DMS114 treated with DMSO at 0.1 percent for 48 hours (cell line): ENCODE data around the gene PSMA3.
A peak's percentile ranks its signal among the peaks of the same experiment; 100 is the strongest.
"Not testable (repeated sequence)": the region's sequence is repeated elsewhere in the genome, so short reads cannot be mapped to it uniquely, and the experiment has no call there.

Experiments
- DNase-seq: peaks from one replicate; lab custom pipeline; 2025; ENCODE audit not compliant: unreplicated experiment; lab: John Stamatoyannopoulos, UW

The PSMA3 gene

GRCh38 chr14:58244556-58245387, at the start of gene PSMA3:
TSS of gene PSMA3 (plus strand) at chr14:58244843. CDS start at chr14:58244921, 78 bp downstream.
- peak; percentile 97 for DNase-seq

- DNase-seq = no peak
Measured at GRCh38 chr14:58196198-58196597, 48.4 kb upstream of the PSMA3 start.

GRCh38 chr14:58198086-58198485, 46.6 kb upstream of the PSMA3 start:
- no peak for DNase-seq

GRCh38 chr14:58199726-58200479, 44.7 kb upstream of the PSMA3 start, which contains the start of gene ACTR10:
TSS of gene ACTR10 (plus strand) at chr14:58200149. CDS start at chr14:58200218, 69 bp downstream.
- peak; percentile 48 for DNase-seq

- no peak for DNase-seq
Measured at GRCh38 chr14:58200480-58200841, 44.2 kb upstream of the PSMA3 start.

- DNase-seq = no peak
Measured at GRCh38 chr14:58200846-58201245, 43.8 kb upstream of the PSMA3 start.

GRCh38 chr14:58213176-58213575, 31.5 kb upstream of the PSMA3 start:
- DNase-seq = no peak

- DNase-seq = no peak
Measured at GRCh38 chr14:58215191-58215914, 29.3 kb upstream of the PSMA3 start.

GRCh38 chr14:58216544-58216943, 28.1 kb upstream of the PSMA3 start:
- DNase-seq = no peak

- DNase-seq = no peak
Measured at GRCh38 chr14:58227096-58227819, 17.4 kb upstream of the PSMA3 start.

GRCh38 chr14:58238252-58239243, 6.1 kb upstream of the PSMA3 start:
- DNase-seq = no peak

- DNase-seq = peak; percentile 44
Measured at GRCh38 chr14:58239244-58240195, 5.1 kb upstream of the PSMA3 start.

GRCh38 chr14:58243790-58244555, 670 bp upstream of the PSMA3 start:
- peak; percentile 87 for DNase-seq

GRCh38 chr14:58245562-58245961, 919 bp downstream of the PSMA3 start:
- no peak for DNase-seq

GRCh38 chr14:58249611-58250010, 5.0 kb downstream of the PSMA3 start:
- DNase-seq = no peak

- DNase-seq = no peak
Measured at GRCh38 chr14:58258156-58258555, 13.5 kb downstream of the PSMA3 start.

- DNase-seq = not testable (repeated sequence)
Measured at GRCh38 chr14:58262005-58262404, 17.4 kb downstream of the PSMA3 start.

- no peak for DNase-seq
Measured at GRCh38 chr14:58265401-58265800, 20.8 kb downstream of the PSMA3 start.
